GM08714 (cell line): ENCODE data around the gene PSG7.
"Not testable (repeated sequence)": the region's sequence is repeated elsewhere in the genome, so short reads cannot be mapped to it uniquely, and the experiment has no call there.

Experiments
- H3K4me3 ChIP-seq: fragments of 200-500 bp; sonication (Bioruptor generic); 2 replicates; pipeline ENCODE4 v1.5.1; 2014; ENCODE audit warnings: mild to moderate bottlenecking, low read length, inconsistent platforms
- ZNF274 ChIP-seq: IDR thresholded peaks from 2 replicates; pipeline ENCODE4 v1.6.1; 2012; ENCODE audit warnings: mild to moderate bottlenecking, low read depth, low read length

The PSG7 gene

DNA sequence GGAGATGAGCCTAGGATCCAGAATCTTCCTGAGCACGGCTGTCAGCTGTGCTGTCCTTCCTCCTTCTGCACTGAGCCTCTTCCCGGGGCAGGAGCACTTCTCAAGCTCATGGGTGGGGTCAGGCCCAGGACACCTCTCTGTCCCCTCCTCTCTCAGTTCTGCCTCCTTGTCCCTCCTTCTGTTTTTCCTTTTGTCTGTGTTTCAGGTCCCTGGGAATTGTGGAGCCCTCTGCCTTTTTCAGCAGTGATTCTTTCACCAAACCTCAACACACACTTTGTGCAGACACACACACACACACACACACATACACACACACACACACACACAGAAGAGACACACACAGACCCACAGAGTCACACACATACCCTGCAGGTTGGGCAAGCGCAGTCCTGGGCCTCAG lies at the start of gene PSG7:
Gene PSG7, minus strand, starts transcription at position 101 of the 400 bp plus-strand sequence. CDS start 131 bp downstream, outside the sequence.
- not testable (repeated sequence) for H3K4me3 ChIP-seq

- no peak overlapping the region for H3K4me3 ChIP-seq
- TF ChIP-seq ZNF274: no peak
Measured at GRCh38 chr19:42985588-42985987, 48.6 kb upstream of the PSG7 start.

- H3K4me3 ChIP-seq: not testable (repeated sequence)
Measured at GRCh38 chr19:42982111-42982510, 45.1 kb upstream of the PSG7 start.

DNA sequence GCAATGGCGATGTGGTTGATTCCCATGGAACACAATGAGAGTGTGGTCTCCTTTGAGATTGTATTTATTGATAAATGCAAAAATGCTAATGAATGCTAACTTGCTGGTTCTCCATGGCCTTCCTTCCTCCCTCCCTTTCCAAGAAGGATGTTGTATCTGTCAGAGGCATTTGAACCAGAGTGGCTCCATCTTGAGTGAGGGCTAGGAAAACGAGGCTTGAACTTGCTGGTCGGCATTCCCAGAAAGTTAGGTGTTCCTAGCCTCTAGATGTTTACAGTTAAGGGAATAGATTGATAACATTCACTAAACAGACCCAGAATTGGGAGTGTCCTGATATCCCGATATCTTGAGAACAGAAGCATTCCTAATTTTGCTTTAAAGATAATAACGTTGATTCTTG lies 34.4 kb upstream of the PSG7 start:
- H3K4me3 ChIP-seq: not testable (repeated sequence)

GRCh38 chr19:42965176-42965575 lies 28.2 kb upstream of the PSG7 start:
- TF ChIP-seq ZNF274: no peak
- H3K4me3 ChIP-seq: no peak overlapping the region

GRCh38 chr19:42961119-42961518 lies 24.1 kb upstream of the PSG7 start:
- no peak for TF ChIP-seq ZNF274
- H3K4me3 ChIP-seq: no peak overlapping the region

- H3K4me3 ChIP-seq: not testable (repeated sequence)
Measured at GRCh38 chr19:42952126-42952525, 15.1 kb upstream of the PSG7 start.

- not testable (repeated sequence) for H3K4me3 ChIP-seq
Measured at GRCh38 chr19:42951476-42951875, 14.5 kb upstream of the PSG7 start.

DNA sequence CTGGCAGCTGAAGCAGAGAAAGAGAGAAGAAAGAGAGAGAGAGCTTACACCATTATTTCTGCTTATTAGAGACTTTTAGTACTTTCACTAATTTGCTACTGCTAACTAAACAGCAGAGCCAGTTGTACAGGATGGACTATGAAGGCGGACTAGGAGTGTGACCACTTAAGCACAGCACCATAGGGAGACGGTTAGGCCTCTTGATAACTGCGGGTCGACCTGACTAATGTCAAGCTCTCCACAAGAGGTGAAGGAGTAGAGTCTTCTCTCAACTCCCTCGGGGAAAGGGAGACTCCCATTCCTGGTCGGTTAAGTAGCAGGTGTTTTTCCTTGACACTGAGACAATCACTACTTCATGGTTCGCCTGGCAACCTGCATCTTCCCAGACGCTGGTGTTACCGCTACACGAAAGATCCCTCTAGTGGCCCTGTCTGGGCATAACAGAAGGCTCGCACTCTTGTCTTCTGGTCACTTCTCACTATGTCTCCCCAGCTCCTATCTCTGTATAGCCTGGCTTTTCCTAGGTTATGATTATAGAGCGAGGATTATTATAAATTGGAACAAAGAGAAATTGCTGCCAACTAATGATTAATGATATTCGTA lies 5.3 kb upstream of the PSG7 start:
- TF ChIP-seq ZNF274: no peak
- no peak overlapping the region for H3K4me3 ChIP-seq

DNA sequence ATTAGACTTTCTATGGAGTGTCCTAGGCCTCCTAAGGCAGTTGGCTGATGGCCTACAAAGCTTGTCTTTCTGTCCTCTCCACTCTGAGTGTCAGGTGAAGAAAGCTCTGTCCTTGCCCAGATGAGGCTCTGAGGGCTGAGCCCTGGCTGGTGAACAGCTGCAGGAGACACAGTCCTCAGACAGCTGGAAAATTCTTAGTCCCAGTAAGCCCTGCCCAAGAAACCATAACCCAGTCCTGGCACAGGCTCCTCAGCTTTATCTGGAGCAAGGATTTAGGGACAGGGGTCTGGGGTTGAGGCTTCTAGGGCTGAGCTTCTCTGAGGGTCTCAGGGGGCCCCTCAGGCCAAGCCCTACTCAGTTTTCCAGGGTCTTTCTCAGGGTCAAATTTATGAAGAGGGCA lies 2.3 kb downstream of the PSG7 start:
- H3K4me3 ChIP-seq: not testable (repeated sequence)

- not testable (repeated sequence) for H3K4me3 ChIP-seq
Measured at GRCh38 chr19:42934183-42934582, 2.8 kb downstream of the PSG7 start.

DNA sequence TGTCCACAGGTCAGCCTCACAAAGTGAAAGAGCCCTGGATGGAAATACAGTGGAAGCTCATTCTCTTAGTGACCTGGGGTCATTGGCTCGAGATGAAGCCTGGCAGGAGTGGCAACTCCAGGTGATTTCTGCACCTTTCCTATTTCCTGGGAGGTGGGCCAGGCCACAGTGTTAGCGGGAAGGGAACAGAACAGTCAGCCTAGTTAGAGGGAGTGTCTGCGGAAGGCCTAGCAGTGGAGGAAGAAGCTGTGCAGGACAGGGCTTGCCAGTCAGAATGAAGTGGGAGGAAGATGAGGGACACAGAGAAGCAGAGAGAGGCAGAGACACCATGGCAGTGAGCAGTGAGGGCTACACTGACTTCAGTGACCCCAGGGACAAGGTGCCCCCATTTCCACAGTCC lies 3.6 kb downstream of the PSG7 start:
- H3K4me3 ChIP-seq: not testable (repeated sequence)

DNA sequence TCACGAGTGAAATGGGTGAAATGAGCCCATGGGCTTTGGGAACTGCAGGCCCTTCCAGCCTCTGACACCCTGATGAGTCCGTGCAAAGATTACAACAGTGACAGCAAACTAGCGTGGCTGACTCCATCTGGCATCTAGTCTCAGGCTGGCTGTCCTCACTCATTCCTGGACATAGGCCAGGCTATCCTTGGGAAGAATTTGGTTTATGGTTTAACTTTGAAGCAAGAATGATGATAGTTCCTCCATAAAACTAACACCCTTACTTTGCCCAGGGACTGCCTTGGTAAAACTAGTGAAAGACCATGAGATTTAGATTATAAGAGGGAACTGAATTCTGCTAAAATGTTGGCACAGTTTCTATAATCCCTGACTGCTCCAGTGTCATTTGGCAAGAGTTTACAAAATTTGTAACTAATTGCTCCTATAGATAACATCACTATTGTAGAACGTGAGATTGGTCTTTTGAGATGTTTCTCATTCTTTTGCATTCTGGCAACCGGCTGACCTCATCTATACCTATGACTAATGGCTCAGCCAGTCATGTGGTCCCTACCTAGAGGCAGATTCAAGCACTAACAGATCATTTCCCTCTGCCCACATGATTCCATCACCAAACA lies 4.4 kb downstream of the PSG7 start:
- H3K4me3 ChIP-seq: not testable (repeated sequence)

DNA sequence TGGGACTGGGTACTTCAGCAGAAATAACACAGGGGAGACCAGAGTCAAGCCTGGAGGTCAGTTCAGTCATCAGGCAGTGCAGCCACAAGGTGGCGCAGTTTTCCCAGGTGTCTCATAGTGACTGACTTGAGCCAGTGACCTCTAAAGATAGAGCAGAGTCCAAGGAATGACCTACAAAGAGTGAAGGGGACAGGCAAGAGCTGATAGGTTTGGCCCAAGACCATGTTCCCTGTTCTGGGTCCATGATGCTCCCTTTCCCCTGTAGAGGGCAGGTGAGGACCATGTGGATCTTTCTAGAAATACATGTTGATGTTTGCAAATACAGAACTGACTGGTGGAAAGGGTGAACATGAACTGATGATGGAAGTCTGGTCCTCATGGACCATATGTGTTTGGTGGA lies 6.8 kb downstream of the PSG7 start:
- not testable (repeated sequence) for H3K4me3 ChIP-seq

- no peak overlapping the region for H3K4me3 ChIP-seq
- TF ChIP-seq ZNF274: no peak
Measured at GRCh38 chr19:42928896-42929295, 8.1 kb downstream of the PSG7 start.

- TF ChIP-seq ZNF274: no peak
- no peak overlapping the region for H3K4me3 ChIP-seq
Measured at GRCh38 chr19:42926781-42927180, 10.2 kb downstream of the PSG7 start.

- H3K4me3 ChIP-seq: not testable (repeated sequence)
Measured at GRCh38 chr19:42923106-42923505, 13.9 kb downstream of the PSG7 start.

- not testable (repeated sequence) for H3K4me3 ChIP-seq
Measured at GRCh38 chr19:42920971-42921370, 16.0 kb downstream of the PSG7 start.
